Measurements from ENCODE around the gene RIN3.

RIN3 gene

GRCh38 chr14:92585981-92586937, 72.7 kb downstream of the RIN3 start:
- peak overlapping the region; percentile 14 for H3K4me3 ChIP-seq (ENCODE audit: low read depth, low read length)
- TF ChIP-seq MYC (IDR thresholded peaks at IDR 0.05; ENCODE audit: low read depth, low read length) (no peak), CTCF (IDR thresholded peaks at IDR 0.05; ENCODE audit: low read depth, low read length) (no peak), MAX (IDR thresholded peaks at IDR 0.05; ENCODE audit: low read depth, low read length) (peak; percentile 34; the same call in 1 of the 2 replicates)
- peak; percentile 85 for DNase-seq (ENCODE audit: low read depth)

GRCh38 chr14:92586963-92587699, 73.5 kb downstream of the RIN3 start:
- TF ChIP-seq POLR2A (IDR thresholded peaks at IDR 0.05; ENCODE audit: extremely low read depth, insufficient read length) (no peak), CTCF (IDR thresholded peaks at IDR 0.05; ENCODE audit: low read depth, low read length) (no peak)
- H3K4me3 ChIP-seq (ENCODE audit: low read depth, low read length), result no peak overlapping the region
- no peak for DNase-seq (ENCODE audit: low read depth)

GRCh38 chr14:92587700-92588085, 74.1 kb downstream of the RIN3 start:
- TF ChIP-seq POLR2A (IDR thresholded peaks at IDR 0.05; ENCODE audit: extremely low read depth, insufficient read length), result no peak
- no peak for TF ChIP-seq MYC (IDR thresholded peaks at IDR 0.05; ENCODE audit: low read depth, low read length)
- TF ChIP-seq CTCF (IDR thresholded peaks at IDR 0.05; ENCODE audit: low read depth, low read length), result no peak
- TF ChIP-seq MAX (IDR thresholded peaks at IDR 0.05; ENCODE audit: low read depth, low read length), result no peak
- no peak overlapping the region for H3K4me3 ChIP-seq (ENCODE audit: low read depth, low read length)
- DNase-seq (ENCODE audit: low read depth), result no peak

- DNase-seq (ENCODE audit: low read depth), result peak; percentile 48
- no peak overlapping the region for H3K4me3 ChIP-seq (ENCODE audit: low read depth, low read length)
- TF ChIP-seq CTCF (IDR thresholded peaks at IDR 0.05; ENCODE audit: low read depth, low read length) (peak; percentile 40), MYC (IDR thresholded peaks at IDR 0.05; ENCODE audit: low read depth, low read length) (no peak)
Observed at GRCh38 chr14:92589213-92589852, 75.8 kb downstream of the RIN3 start.

- H3K4me3 ChIP-seq (ENCODE audit: low read depth, low read length), result no peak overlapping the region
- TF ChIP-seq MYC (IDR thresholded peaks at IDR 0.05; ENCODE audit: low read depth, low read length), result no peak
- TF ChIP-seq POLR2A (IDR thresholded peaks at IDR 0.05; ENCODE audit: extremely low read depth, insufficient read length), result no peak
- TF ChIP-seq MAX (IDR thresholded peaks at IDR 0.05; ENCODE audit: low read depth, low read length), result no peak
- DNase-seq (ENCODE audit: low read depth), result no peak
Observed at GRCh38 chr14:92590176-92590575, 76.6 kb downstream of the RIN3 start.

GRCh38 chr14:92590941-92591340, 77.4 kb downstream of the RIN3 start:
- DNase-seq (ENCODE audit: low read depth), result no peak
- TF ChIP-seq MAX (IDR thresholded peaks at IDR 0.05; ENCODE audit: low read depth, low read length), result no peak
- no peak for TF ChIP-seq CTCF (IDR thresholded peaks at IDR 0.05; ENCODE audit: low read depth, low read length)
- TF ChIP-seq MYC (IDR thresholded peaks at IDR 0.05; ENCODE audit: low read depth, low read length), result no peak
- TF ChIP-seq POLR2A (IDR thresholded peaks at IDR 0.05; ENCODE audit: extremely low read depth, insufficient read length), result no peak
- no peak overlapping the region for H3K4me3 ChIP-seq (ENCODE audit: low read depth, low read length)

Data from NB4 (cell line).